ENCODE results near the gene LRRC4C. TPM values are rescaled to one million over a fixed set of nuclear protein-coding genes. Genes with fewer than 3 reads are reported as not detected.

Gene LRRC4C
- total and polyA plus RNA-seq, 10 of the 15 experiments (the other 5 are each of a cell fraction or from before 2014, with no cell fraction given), result 1.5 TPM; not detected in 9

DNA sequence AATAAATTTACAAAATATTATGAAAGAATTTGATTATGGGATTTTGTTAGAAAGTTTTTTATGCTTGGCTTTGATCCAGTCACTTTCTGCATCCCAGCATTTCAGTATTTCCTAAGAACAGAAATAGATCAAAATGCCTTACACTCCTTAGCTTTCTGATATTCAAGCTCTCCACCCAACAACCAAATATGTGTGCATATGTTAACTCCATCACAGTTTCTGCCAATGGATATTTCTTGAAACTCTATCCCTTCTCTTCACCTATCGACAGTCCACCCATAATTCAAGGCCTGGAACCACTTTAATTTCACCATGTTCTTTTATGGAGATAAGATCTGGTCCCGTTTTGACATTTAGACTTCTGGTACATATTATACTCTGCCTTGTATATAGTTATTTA lies 565.0 kb downstream of the LRRC4C start:
- TF ChIP-seq, protein P1, sequence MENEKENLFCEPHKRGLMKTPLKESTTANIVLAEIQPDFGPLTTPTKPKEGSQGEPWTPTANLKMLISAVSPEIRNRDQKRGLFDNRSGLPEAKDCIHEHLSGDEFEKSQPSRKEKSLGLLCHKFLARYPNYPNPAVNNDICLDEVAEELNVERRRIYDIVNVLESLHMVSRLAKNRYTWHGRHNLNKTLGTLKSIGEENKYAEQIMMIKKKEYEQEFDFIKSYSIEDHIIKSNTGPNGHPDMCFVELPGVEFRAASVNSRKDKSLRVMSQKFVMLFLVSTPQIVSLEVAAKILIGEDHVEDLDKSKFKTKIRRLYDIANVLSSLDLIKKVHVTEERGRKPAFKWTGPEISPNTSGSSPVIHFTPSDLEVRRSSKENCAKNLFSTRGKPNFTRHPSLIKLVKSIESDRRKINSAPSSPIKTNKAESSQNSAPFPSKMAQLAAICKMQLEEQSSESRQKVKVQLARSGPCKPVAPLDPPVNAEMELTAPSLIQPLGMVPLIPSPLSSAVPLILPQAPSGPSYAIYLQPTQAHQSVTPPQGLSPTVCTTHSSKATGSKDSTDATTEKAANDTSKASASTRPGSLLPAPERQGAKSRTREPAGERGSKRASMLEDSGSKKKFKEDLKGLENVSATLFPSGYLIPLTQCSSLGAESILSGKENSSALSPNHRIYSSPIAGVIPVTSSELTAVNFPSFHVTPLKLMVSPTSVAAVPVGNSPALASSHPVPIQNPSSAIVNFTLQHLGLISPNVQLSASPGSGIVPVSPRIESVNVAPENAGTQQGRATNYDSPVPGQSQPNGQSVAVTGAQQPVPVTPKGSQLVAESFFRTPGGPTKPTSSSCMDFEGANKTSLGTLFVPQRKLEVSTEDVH (IDR thresholded peaks at IDR 0.05; ENCODE audit: low read depth, partially characterized antibody), result no peak
- TF ChIP-seq ATF3 (IDR thresholded peaks at IDR 0.05; ENCODE audit: borderline replicate concordance, extremely low read depth, low read depth, low read length) (no peak), ZNF274 (IDR thresholded peaks at IDR 0.05; ENCODE audit: insufficient read depth, insufficient read length) (no peak), NFIC (IDR thresholded peaks at IDR 0.05; ENCODE audit: low read depth, low read length) (no peak), RAD51 (IDR thresholded peaks at IDR 0.05) (no peak), EED (IDR thresholded peaks at IDR 0.05; ENCODE audit: low read depth) (no peak)
- TF ChIP-seq, protein P2, sequence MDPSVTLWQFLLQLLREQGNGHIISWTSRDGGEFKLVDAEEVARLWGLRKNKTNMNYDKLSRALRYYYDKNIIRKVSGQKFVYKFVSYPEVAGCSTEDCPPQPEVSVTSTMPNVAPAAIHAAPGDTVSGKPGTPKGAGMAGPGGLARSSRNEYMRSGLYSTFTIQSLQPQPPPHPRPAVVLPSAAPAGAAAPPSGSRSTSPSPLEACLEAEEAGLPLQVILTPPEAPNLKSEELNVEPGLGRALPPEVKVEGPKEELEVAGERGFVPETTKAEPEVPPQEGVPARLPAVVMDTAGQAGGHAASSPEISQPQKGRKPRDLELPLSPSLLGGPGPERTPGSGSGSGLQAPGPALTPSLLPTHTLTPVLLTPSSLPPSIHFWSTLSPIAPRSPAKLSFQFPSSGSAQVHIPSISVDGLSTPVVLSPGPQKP (IDR thresholded peaks at IDR 0.05; ENCODE audit: low read depth, low read length), result no peak
- no peaks in the 10 kb centered on the region for H3K9me3 ChIP-seq (replicated peaks; ENCODE audit: control insufficient read depth, insufficient read depth, low read length)
- H3K4me1 ChIP-seq (ENCODE audit: control insufficient read depth, insufficient read depth, low read length), result no peaks in the 10 kb centered on the region
- H3K36me3 ChIP-seq (ENCODE audit: control insufficient read depth in 2 of 2, insufficient read depth in 2 of 2, low read length in 1 of 2), result no peaks in the 10 kb centered on the region
- BruUV-seq (replicated peaks), result no TSS peak
- intact Hi-C loops (cut with micrococcal nuclease; ENCODE audit: unreplicated experiment), result no loop called here
- SMC1A ChIA-PET (ENCODE audit: uncharacterized antibody, unreplicated experiment), result no interaction called here
- no peak for ATAC-seq
- in situ Hi-C loops (cut with MboI), result no loop called here
- H3K9ac ChIP-seq (ENCODE audit: control insufficient read depth, insufficient read depth, low read length), result no peak overlapping the region
- POLR2A ChIA-PET, result no interaction called here
- H3K79me2 ChIP-seq (ENCODE audit: control insufficient read depth, insufficient read depth, low read length), result no peaks in the 10 kb centered on the region
- no peak overlapping the region for H3K4me3 ChIP-seq
- RAD21 ChIA-PET (ENCODE audit: unreplicated experiment), result no interaction called here
- WGBS (ENCODE audit: insufficient coverage, insufficient replicate concordance, low lambda C conversion rate, missing lambda C conversion rate), result 0% methylated on average over 2 of the region's 2 CpGs
- no peak overlapping the region for H3K27ac ChIP-seq (ENCODE audit: control insufficient read depth, insufficient read depth)
- H3K27me3 ChIP-seq (replicated peaks in 1 of 2; ENCODE audit: control insufficient read depth in 2 of 2, insufficient read depth in 2 of 2, low read length in 1 of 2), result no peaks in the 10 kb centered on the region
- no peaks in the 10 kb centered on the region for H4K20me1 ChIP-seq (ENCODE audit: control insufficient read depth, insufficient read depth)
- no peak for FAIRE-seq
- H3K4me2 ChIP-seq (ENCODE audit: control insufficient read depth, insufficient read depth), result no peak overlapping the region
- no peak overlapping the region for H2AFZ ChIP-seq (ENCODE audit: control insufficient read depth, low read depth, low read length)
- DNase-seq (ENCODE audit: low read depth, low spot score), result no peak
- CTCF ChIA-PET, result interaction anchor here (0.7 kb wide), 1 partner anchor 12 kb away, joined by 3 read pairs; no protein-coding TSS in a partner anchor
